ENCODE results near the gene FGR.

- TF ChIP-seq GATA2 (IDR thresholded peaks at IDR 0.05; ENCODE audit: low read depth, low read length) (no peak), GATA3 (IDR thresholded peaks at IDR 0.05; ENCODE audit: low read depth, low read length) (no peak)
These were observed 68.4 kb downstream of the FGR start for GRCh38 chr1:27566462-27567145.

Data from SH-SY5Y (cell line).